ENCODE data around the gene LPCAT4. TPM values are rescaled to one million over a fixed set of nuclear protein-coding genes. Genes with fewer than 3 reads are reported as not detected.
A peak's percentile ranks its signal among the peaks of the same experiment; 100 is the strongest.
"Not testable (repeated sequence)": the region's sequence is repeated elsewhere in the genome, so short reads cannot be mapped to it uniquely, and the experiment has no call there.

LPCAT4 gene
- total RNA-seq, 1 donor from 2014 or later = 47.4 TPM

- TF ChIP-seq POLR2A (IDR thresholded peaks at IDR 0.05) (no peak), CTCF (IDR thresholded peaks at IDR 0.05) (no peak), POLR2AphosphoS5 (IDR thresholded peaks at IDR 0.05; ENCODE audit: insufficient read depth in 1 of 2, low read depth in 1 of 2) (no peak)
- no peaks in the 10 kb centered on the region for H3K27me3 ChIP-seq
- DNase-seq (ENCODE audit: extremely low spot score in 2 of 2) = peak in 1 of 2 donors; percentile 44
- intact Hi-C loops (cut with DNase I) = no loop called here
- H3K27ac ChIP-seq = no peak overlapping the region
- H3K9me3 ChIP-seq = no peaks in the 10 kb centered on the region
- no peaks in the 10 kb centered on the region for H3K4me1 ChIP-seq
- H3K36me3 ChIP-seq = no peaks in the 10 kb centered on the region
- H3K4me3 ChIP-seq = no peak overlapping the region
Observed at GRCh38 chr15:34349769-34350168, 17.2 kb downstream of the LPCAT4 start.

- Histone ChIP-seq H3K4me1 (no peaks in the 10 kb centered on the region), H3K4me3 (no peak overlapping the region), H3K27ac (no peak overlapping the region), H3K36me3 (no peaks in the 10 kb centered on the region), H3K27me3 (no peaks in the 10 kb centered on the region), H3K9me3 (no peaks in the 10 kb centered on the region)
- peak; percentile 40 to 42 for DNase-seq (ENCODE audit: extremely low spot score in 2 of 2)
- intact Hi-C loops (cut with DNase I) = no loop called here
- TF ChIP-seq CTCF (IDR thresholded peaks at IDR 0.05) = no peak
- TF ChIP-seq POLR2A (IDR thresholded peaks at IDR 0.05) = no peak
- no peak for TF ChIP-seq POLR2AphosphoS5 (IDR thresholded peaks at IDR 0.05; ENCODE audit: insufficient read depth in 1 of 2, low read depth in 1 of 2)
Observed at GRCh38 chr15:34348735-34349300, 18.2 kb downstream of the LPCAT4 start.

GRCh38 chr15:34347951-34348638 lies 18.9 kb downstream of the LPCAT4 start:
- no peaks in the 10 kb centered on the region for H3K4me1 ChIP-seq
- no peak overlapping the region for H3K27ac ChIP-seq
- H3K36me3 ChIP-seq = no peaks in the 10 kb centered on the region
- intact Hi-C loops (cut with DNase I) = no loop called here
- no peaks in the 10 kb centered on the region for H3K9me3 ChIP-seq
- no peak for TF ChIP-seq CTCF (IDR thresholded peaks at IDR 0.05)
- DNase-seq (ENCODE audit: extremely low spot score in 2 of 2) = peak; percentile 74 to 93
- H3K27me3 ChIP-seq = no peaks in the 10 kb centered on the region
- H3K4me3 ChIP-seq = no peak overlapping the region

GRCh38 chr15:34342737-34343575 lies 24.0 kb downstream of the LPCAT4 start, which contains the start of the genes NOP10 and NUTM1:
Gene NOP10, minus strand, starts transcription at chr15:34343136. Its CDS starts 63 bp downstream, at chr15:34343073.
Gene NUTM1, plus strand, starts transcription at chr15:34343315. Its CDS starts 382 bp downstream, at chr15:34343697.
- H3K36me3 ChIP-seq = peaks cover 0 to 7% of the 10 kb centered on the region in 2 donors
- peak within 1 kb of the TSS; percentile 65 for H3K27ac ChIP-seq
- peak within 1 kb of the TSS; percentile 58 to 71 for H3K4me3 ChIP-seq
- no peaks in the 10 kb centered on the region for H3K9me3 ChIP-seq
- no peaks in the 10 kb centered on the region for H3K27me3 ChIP-seq
- intact Hi-C loops (cut with DNase I) = loop anchor here (2.0 kb wide), 1 partner anchor 24 kb away; the partner anchor contains the start of gene LPCAT4
- DNase-seq (ENCODE audit: extremely low spot score in 2 of 2) = peak in 1 of 2 donors; percentile 95
- H3K4me1 ChIP-seq = peaks cover 30% of the 10 kb centered on the region
- TF ChIP-seq POLR2A (IDR thresholded peaks at IDR 0.05) (peak in 1 of 2 donors; percentile 53), POLR2AphosphoS5 (IDR thresholded peaks at IDR 0.05; ENCODE audit: insufficient read depth in 1 of 2, low read depth in 1 of 2) (peak; percentile 79 to 99), CTCF (IDR thresholded peaks at IDR 0.05) (peak; percentile 79 to 92 (median 80))

GRCh38 chr15:34342213-34342736 lies 24.7 kb downstream of the LPCAT4 start:
- not testable (repeated sequence) for H3K9me3 ChIP-seq; DNase-seq (ENCODE audit: extremely low spot score in 2 of 2); H3K36me3 ChIP-seq; H3K27me3 ChIP-seq
- Histone ChIP-seq H3K4me1 (peaks cover 31% of the 10 kb centered on the region), H3K4me3 (peak overlapping the region; percentile 58 to 71), H3K27ac (peak overlapping the region; percentile 65)
- intact Hi-C loops (cut with DNase I) = loop anchor here (2.0 kb wide), 1 partner anchor 25 kb away; the partner anchor contains the start of gene LPCAT4

All from vagina (tissue), 2 donors.